Measurements from ENCODE around the gene VPS8. TPM values are rescaled to one million over a fixed set of nuclear protein-coding genes. Genes with fewer than 3 reads are reported as not detected.

Gene VPS8
- total and polyA plus RNA-seq, 2 of the 13 experiments (the other 11 are each of a cell fraction or from before 2014, with no cell fraction given): 14.2 to 35.1 TPM

DNA sequence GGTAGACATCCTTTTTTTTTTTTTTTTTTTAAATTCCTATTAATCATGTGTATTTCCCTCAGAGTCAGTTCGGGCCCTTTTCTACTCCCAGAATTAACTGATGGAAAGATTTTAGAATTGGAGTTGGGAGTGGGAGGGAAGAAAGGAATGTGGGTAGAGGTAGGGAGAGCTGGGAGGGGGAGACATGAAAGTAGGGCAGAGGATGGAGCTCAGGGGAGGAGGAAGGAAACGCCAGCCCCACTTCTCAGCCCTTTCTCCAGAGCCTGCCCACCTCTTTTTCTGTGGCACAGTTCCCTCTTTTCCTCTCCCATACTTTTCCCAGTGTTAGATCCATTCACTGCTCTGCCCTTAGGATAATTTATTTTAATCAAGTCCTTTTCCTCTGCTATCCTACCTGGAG lies 129.4 kb downstream of the VPS8 start:
- POLR2A ChIA-PET: no interaction called here
- ATAC-seq (no peak), DNase-seq (ENCODE audit: low spot score) (no peak), FAIRE-seq (no peak)
- intact Hi-C loops (cut with micrococcal nuclease; ENCODE audit: unreplicated experiment): no loop called here
- H3K4me2 ChIP-seq (ENCODE audit: low read depth, low read length): no peak overlapping the region
- no peaks in the 10 kb centered on the region for H3K9me3 ChIP-seq (ENCODE audit: low read length)
- CTCF ChIA-PET (ENCODE audit: low intra/inter-chr PET ratio, low total read pairs): no interaction called here
- H3K36me3 ChIP-seq (replicated peaks in 1 of 2; ENCODE audit: control insufficient read depth in 1 of 2, insufficient read depth in 2 of 2, low read length in 2 of 2): peaks cover 0 to 3% of the 10 kb centered on the region in 2 experiments; a peak in 1 of 5 replicates
- H3K27ac ChIP-seq (ENCODE audit: extremely low read length, insufficient read depth, low read length): no peak overlapping the region
- no peak overlapping the region for H3K9ac ChIP-seq (ENCODE audit: insufficient read depth, low read depth, low read length)
- TF ChIP-seq, protein P1, sequence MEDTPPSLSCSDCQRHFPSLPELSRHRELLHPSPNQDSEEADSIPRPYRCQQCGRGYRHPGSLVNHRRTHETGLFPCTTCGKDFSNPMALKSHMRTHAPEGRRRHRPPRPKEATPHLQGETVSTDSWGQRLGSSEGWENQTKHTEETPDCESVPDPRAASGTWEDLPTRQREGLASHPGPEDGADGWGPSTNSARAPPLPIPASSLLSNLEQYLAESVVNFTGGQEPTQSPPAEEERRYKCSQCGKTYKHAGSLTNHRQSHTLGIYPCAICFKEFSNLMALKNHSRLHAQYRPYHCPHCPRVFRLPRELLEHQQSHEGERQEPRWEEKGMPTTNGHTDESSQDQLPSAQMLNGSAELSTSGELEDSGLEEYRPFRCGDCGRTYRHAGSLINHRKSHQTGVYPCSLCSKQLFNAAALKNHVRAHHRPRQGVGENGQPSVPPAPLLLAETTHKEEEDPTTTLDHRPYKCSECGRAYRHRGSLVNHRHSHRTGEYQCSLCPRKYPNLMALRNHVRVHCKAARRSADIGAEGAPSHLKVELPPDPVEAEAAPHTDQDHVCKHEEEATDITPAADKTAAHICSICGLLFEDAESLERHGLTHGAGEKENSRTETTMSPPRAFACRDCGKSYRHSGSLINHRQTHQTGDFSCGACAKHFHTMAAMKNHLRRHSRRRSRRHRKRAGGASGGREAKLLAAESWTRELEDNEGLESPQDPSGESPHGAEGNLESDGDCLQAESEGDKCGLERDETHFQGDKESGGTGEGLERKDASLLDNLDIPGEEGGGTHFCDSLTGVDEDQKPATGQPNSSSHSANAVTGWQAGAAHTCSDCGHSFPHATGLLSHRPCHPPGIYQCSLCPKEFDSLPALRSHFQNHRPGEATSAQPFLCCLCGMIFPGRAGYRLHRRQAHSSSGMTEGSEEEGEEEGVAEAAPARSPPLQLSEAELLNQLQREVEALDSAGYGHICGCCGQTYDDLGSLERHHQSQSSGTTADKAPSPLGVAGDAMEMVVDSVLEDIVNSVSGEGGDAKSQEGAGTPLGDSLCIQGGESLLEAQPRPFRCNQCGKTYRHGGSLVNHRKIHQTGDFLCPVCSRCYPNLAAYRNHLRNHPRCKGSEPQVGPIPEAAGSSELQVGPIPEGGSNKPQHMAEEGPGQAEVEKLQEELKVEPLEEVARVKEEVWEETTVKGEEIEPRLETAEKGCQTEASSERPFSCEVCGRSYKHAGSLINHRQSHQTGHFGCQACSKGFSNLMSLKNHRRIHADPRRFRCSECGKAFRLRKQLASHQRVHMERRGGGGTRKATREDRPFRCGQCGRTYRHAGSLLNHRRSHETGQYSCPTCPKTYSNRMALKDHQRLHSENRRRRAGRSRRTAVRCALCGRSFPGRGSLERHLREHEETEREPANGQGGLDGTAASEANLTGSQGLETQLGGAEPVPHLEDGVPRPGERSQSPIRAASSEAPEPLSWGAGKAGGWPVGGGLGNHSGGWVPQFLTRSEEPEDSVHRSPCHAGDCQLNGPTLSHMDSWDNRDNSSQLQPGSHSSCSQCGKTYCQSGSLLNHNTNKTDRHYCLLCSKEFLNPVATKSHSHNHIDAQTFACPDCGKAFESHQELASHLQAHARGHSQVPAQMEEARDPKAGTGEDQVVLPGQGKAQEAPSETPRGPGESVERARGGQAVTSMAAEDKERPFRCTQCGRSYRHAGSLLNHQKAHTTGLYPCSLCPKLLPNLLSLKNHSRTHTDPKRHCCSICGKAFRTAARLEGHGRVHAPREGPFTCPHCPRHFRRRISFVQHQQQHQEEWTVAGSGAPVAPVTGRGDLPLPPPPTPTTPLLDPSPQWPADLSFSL (CRISPR knock-in tag; IDR thresholded peaks at IDR 0.05): no peak
- TF ChIP-seq HNRNPK (IDR thresholded peaks at IDR 0.05; ENCODE audit: low read depth, low read length, poor library complexity, severe bottlenecking) (peak; percentile 33), NBN (conservative IDR thresholded peaks at IDR 0.05) (no peak), ZNF672 (CRISPR knock-in tag; IDR thresholded peaks at IDR 0.05) (no peak), ZNF703 (CRISPR knock-in tag; IDR thresholded peaks at IDR 0.05; ENCODE audit: borderline replicate concordance) (no peak)
- H4K20me1 ChIP-seq (ENCODE audit: insufficient read depth, low read length): peaks cover 3% of the 10 kb centered on the region; the same call in 1 of the 2 replicates
- BruUV-seq (replicated peaks): no TSS peak
- no peaks in the 10 kb centered on the region for H3K27me3 ChIP-seq (ENCODE audit: control insufficient read depth in 1 of 2, insufficient read depth in 2 of 2, low read length in 2 of 2)
- no peaks in the 10 kb centered on the region for H3K79me2 ChIP-seq (ENCODE audit: insufficient read depth, low read length)
- WGBS (ENCODE audit: low lambda C conversion rate): 98% methylated on average over 2 of the region's 2 CpGs
- no peak overlapping the region for H3K4me3 ChIP-seq (replicated peaks in 1 of 3; ENCODE audit: insufficient read depth in 1 of 3, low read depth in 2 of 3, low read length in 3 of 3)
- H3K4me1 ChIP-seq (ENCODE audit: insufficient read depth, low read length): no peaks in the 10 kb centered on the region
- in situ Hi-C loops (cut with HindIII; ENCODE audit: extremely low pct_ligation_motif_present, low pct_unique_long_range_greater_than_20kb): no loop called here
- no peak overlapping the region for H2AFZ ChIP-seq (ENCODE audit: low read length)

Measured in HepG2 (cell line).